B cell (primary cell): ENCODE measurements around the gene RBP3. TPM values are rescaled to one million over a fixed set of nuclear protein-coding genes. Genes with fewer than 3 reads are reported as not detected.

Source experiments
- ATAC-seq: fragments of 200-7000 bp; cut with Tn5 transposase; one replicate; pipeline ENCODE4 v1.10.0; 2021; ENCODE audit warnings: low read depth, mild to moderate bottlenecking, moderate number of reproducible peaks, moderate library complexity
- CTCF ChIA-PET: fragments of 350-600 bp; sonication (Branson Sonifier 250); formaldehyde crosslinking; loops from one replicate; lab custom pipeline; 2021; ENCODE audit warnings: antibody characterized with exemption, inconsistent platforms; lab: Charles Lee
- POLR2A ChIA-PET: fragments of 350-600 bp; sonication (Branson Sonifier 250); formaldehyde crosslinking; loops from one replicate; lab custom pipeline; 2021; ENCODE audit warnings: antibody characterized with exemption; lab: Charles Lee
- DNase-seq: peaks from one replicate; pipeline ENCODE4 v3.0.0; 2013
- H2AFZ ChIP-seq: 2 replicates; pipeline ENCODE4 v1.6.1; 2012; ENCODE audit warnings: mild to moderate bottlenecking, low read depth, low read length; ENCODE audit not compliant: insufficient read depth, poor library complexity, severe bottlenecking
- H3K27ac ChIP-seq, 2 donors: 1 replicate in 1 of 2; 2 replicates in 1 of 2; pipeline ENCODE4 v1.5.1; 2012 to 2013; ENCODE audit warnings: low read length in 2 of 2, mild to moderate bottlenecking in 2 of 2, moderate library complexity in 1 of 2
- H3K27me3 ChIP-seq, 4 experiments: fragments of 200-600 bp in 1 of 4; sonication (generic) in 1 of 4; replicated peaks in 1 of 4; 1 replicate in 2 of 4; 2 replicates in 2 of 4; pipeline versions ENCODE4 v1.6.1 to v1.7.0; 2013 to 2016; ENCODE audit warnings: low read length in 3 of 4, mild to moderate bottlenecking in 2 of 4, mixed read lengths in 1 of 4, moderate library complexity in 1 of 4; ENCODE audit not compliant: insufficient read depth in 4 of 4, control insufficient read depth in 3 of 4; ENCODE audit errors: control extremely low read depth in 1 of 4
- H3K36me3 ChIP-seq, 2 experiments: replicated peaks in 1 of 2; 1 replicate in 1 of 2; 2 replicates in 1 of 2; pipeline versions ENCODE4 v1.6.1 to v1.7.1; 2013; ENCODE audit warnings: low read length in 1 of 2; ENCODE audit not compliant: insufficient read depth in 2 of 2, control insufficient read depth in 1 of 2; ENCODE audit errors: control extremely low read depth in 1 of 2, extremely low read depth in 1 of 2
- H3K4me1 ChIP-seq, 2 donors: fragments of 200-600 bp in 1 of 2; sonication (generic) in 1 of 2; 1 replicate in 1 of 2; 2 replicates in 1 of 2; pipeline versions ENCODE4 v1.5.1 to v1.6.1; 2013 to 2017; ENCODE audit warnings: low read length in 2 of 2; ENCODE audit not compliant: control insufficient read depth in 2 of 2, insufficient read depth in 2 of 2
- H3K4me2 ChIP-seq: replicated peaks from 2 replicates; pipeline ENCODE3; 2012; ENCODE audit warnings: mild to moderate bottlenecking, low read depth, low read length; ENCODE audit not compliant: poor library complexity, severe bottlenecking
- H3K4me3 ChIP-seq, 5 experiments: fragments of 200-600 bp in 1 of 5; sonication (generic) in 1 of 5; 1 replicate in 3 of 5; 2 replicates in 2 of 5; pipeline versions ENCODE4 v1.5.1 to v1.7.0; 2011 to 2016; ENCODE audit warnings: low read length in 4 of 5, mild to moderate bottlenecking in 4 of 5, low read depth in 2 of 5, control low read depth in 1 of 5, moderate library complexity in 1 of 5; ENCODE audit not compliant: insufficient read depth in 1 of 5; ENCODE audit errors: control extremely low read depth in 1 of 5, extremely low read depth in 1 of 5
- H3K79me2 ChIP-seq: fragments of 200-600 bp; sonication (generic); one replicate; pipeline ENCODE4 v1.6.0; 2016; ENCODE audit warnings: low read length; ENCODE audit not compliant: control insufficient read depth, insufficient read depth
- H3K9ac ChIP-seq: fragments of 200-600 bp; sonication (generic); 2 replicates; pipeline ENCODE4 v1.6.1; 2017; ENCODE audit warnings: mild to moderate bottlenecking, low read length, moderate library complexity
- H3K9me3 ChIP-seq, 3 donors: one replicate each; pipeline versions ENCODE4 v1.6.1 to v1.7.1; 2013; ENCODE audit warnings: low read length in 2 of 3; ENCODE audit not compliant: control insufficient read depth in 2 of 3, insufficient read depth in 1 of 3; ENCODE audit errors: control extremely low read depth in 1 of 3
- H4K20me1 ChIP-seq: 2 replicates; pipeline ENCODE4 v1.6.0; 2012; ENCODE audit warnings: mild to moderate bottlenecking, low read length; ENCODE audit not compliant: insufficient read depth, control insufficient read depth, poor library complexity, severe bottlenecking
- H3K27ac Mint-ChIP-seq: one replicate; pipeline ENCODE4 v1.8.0; 2021; ENCODE audit warnings: mixed read lengths
- H3K27me3 Mint-ChIP-seq: one replicate; pipeline ENCODE4 v1.8.0; 2021; ENCODE audit warnings: mixed read lengths
- H3K4me1 Mint-ChIP-seq: one replicate; pipeline ENCODE4 v1.8.0; 2021; ENCODE audit warnings: mixed read lengths
- H3K4me3 Mint-ChIP-seq: one replicate; pipeline ENCODE4 v1.8.0; 2021; ENCODE audit warnings: mixed read lengths
- H3K9me3 Mint-ChIP-seq: one replicate; pipeline ENCODE4 v1.8.0; 2022; ENCODE audit warnings: mixed read lengths; ENCODE audit not compliant: insufficient read depth
- EZH2 ChIP-seq: IDR thresholded peaks from 2 replicates; pipeline ENCODE4 v1.6.1; 2012; ENCODE audit warnings: borderline replicate concordance, low read depth, mild to moderate bottlenecking, moderate library complexity, low read length; ENCODE audit not compliant: insufficient read depth, poor library complexity, severe bottlenecking
- WGBS: methylation state at CpG from one replicate; pipeline ENCODE4 v1.1.5; 2013; ENCODE audit warnings: missing lambda C conversion rate; ENCODE audit not compliant: insufficient coverage; 5-methylcytosine and 5-hydroxymethylcytosine counted together
- intact Hi-C: fragments of 100-400 bp; cut with micrococcal nuclease; formaldehyde crosslinking; loops from one replicate; pipeline ENCODE4 v1.10.0; 2022
- polyA plus RNA-seq: library from polyadenylated mRNA; depleted of rRNA; stranded (reverse); fragments of >200 nt; gene quantifications from 2 replicates; pipeline ENCODE4 v1.2.3, GENCODE V29; 2012
- total RNA-seq, 2 donors: library from RNA; stranded (reverse); fragments of 120-200 nt in 1 of 2; gene quantifications; 1 replicate in 1 of 2; 2 replicates in 1 of 2; pipeline versions ENCODE4 v1.2.3 to v1.2.4, GENCODE V29; 2013 to 2022
- TF ChIP-seq, protein P1 (sequence below): fragments of 200-600 bp; IDR thresholded peaks from one replicate; pipeline ENCODE4 v1.8.0; 2022; ENCODE audit warnings: antibody characterized with exemption, mild to moderate bottlenecking

The RBP3 gene
- total and polyA plus RNA-seq, 2 donors (not counting 1 experiment from before 2014, with no cell fraction given) = not detected

DNA sequence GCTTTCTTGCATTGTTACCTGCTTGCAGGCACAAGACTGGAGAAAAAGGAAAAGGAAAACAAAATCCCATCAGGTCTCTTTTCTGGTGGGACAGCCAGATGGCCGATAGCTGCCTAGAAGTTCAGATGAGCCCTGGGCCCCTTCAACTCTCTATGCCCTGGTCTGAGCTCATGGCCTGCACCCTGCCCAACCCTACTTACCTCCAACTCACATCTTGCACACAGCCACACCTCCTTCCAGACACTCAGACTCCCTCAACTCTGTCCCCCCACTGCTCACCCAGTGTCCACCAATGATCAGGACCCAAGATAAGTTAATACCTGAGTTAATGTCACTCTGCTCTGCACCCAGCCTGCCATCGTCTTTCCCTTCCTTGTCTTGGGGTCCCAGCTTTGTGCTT is 10.9 kb downstream of the RBP3 start:
- Histone ChIP-seq H4K20me1 (no peaks in the 10 kb centered on the region), H3K4me2 (no peak overlapping the region), H3K27ac (no peak overlapping the region), H3K36me3 (no peaks in the 10 kb centered on the region), H3K4me3 (no peak overlapping the region), H3K4me1 (no peaks in the 10 kb centered on the region), H2AFZ (no peak overlapping the region), H3K9ac (no peak overlapping the region), H3K9me3 (no peaks in the 10 kb centered on the region), H3K27me3 (no peaks in the 10 kb centered on the region), H3K79me2 (no peaks in the 10 kb centered on the region)
- CTCF ChIA-PET = no interaction called here
- no peak overlapping the region for H3K27ac Mint-ChIP-seq
- no peaks in the 10 kb centered on the region for H3K9me3 Mint-ChIP-seq
- DNase-seq = no peak
- 63% methylated on average over 1 of the region's 2 CpGs for WGBS
- ATAC-seq = no peak
- intact Hi-C loops = no loop called here
- POLR2A ChIA-PET = no interaction called here
- H3K27me3 Mint-ChIP-seq = no peaks in the 10 kb centered on the region
- TF ChIP-seq, protein P1, sequence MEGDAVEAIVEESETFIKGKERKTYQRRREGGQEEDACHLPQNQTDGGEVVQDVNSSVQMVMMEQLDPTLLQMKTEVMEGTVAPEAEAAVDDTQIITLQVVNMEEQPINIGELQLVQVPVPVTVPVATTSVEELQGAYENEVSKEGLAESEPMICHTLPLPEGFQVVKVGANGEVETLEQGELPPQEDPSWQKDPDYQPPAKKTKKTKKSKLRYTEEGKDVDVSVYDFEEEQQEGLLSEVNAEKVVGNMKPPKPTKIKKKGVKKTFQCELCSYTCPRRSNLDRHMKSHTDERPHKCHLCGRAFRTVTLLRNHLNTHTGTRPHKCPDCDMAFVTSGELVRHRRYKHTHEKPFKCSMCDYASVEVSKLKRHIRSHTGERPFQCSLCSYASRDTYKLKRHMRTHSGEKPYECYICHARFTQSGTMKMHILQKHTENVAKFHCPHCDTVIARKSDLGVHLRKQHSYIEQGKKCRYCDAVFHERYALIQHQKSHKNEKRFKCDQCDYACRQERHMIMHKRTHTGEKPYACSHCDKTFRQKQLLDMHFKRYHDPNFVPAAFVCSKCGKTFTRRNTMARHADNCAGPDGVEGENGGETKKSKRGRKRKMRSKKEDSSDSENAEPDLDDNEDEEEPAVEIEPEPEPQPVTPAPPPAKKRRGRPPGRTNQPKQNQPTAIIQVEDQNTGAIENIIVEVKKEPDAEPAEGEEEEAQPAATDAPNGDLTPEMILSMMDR = no peak
- TF ChIP-seq EZH2 = no peak
- H3K4me3 Mint-ChIP-seq = no peak overlapping the region
- H3K4me1 Mint-ChIP-seq = no peaks in the 10 kb centered on the region

DNA sequence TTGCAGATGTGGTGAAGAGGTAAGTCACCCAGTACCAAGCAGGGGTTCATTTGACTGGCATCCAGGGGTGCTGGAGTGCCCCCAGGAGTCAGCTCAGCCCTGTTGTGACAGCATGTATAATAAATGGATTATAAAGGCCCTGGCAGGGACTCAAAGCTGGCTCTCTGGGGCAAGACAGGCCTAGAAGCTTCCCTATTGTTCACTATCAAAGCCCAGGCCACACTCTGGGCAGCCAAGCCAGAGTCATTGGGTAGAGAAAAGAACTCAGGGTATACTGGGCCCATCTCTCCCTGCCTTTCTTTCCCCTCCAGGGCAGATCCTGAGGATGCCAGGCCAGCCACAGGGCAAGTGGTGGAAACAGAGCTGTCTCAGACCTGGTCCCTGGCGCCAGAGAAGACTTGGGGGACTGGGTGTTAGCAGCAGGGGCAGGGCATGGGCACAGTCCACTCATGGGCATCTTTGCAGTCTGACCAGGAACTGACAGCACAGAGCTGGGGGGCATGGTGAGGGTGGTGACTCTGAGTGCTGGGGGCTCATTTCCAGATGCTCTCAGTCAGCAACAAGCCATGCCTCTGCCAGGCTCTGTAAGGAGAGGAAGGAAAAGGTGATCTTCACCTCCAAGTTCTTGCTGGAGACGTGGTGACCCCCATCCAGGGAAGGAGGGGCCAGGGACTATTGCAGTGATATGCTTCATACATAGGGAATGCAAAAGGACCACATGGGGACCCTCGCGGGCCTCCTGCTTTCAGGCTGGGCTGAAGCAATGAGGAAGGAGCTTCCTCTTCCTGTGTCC is 11.7 kb downstream of the RBP3 start:
- intact Hi-C loops = no loop called here
- ATAC-seq (no peak), DNase-seq (no peak)
- H3K4me3 Mint-ChIP-seq = no peak overlapping the region
- Histone ChIP-seq H3K27ac (no peak overlapping the region), H3K27me3 (no peaks in the 10 kb centered on the region), H3K36me3 (no peaks in the 10 kb centered on the region), H3K4me1 (no peaks in the 10 kb centered on the region), H3K4me3 (no peak overlapping the region), H2AFZ (no peak overlapping the region), H4K20me1 (no peaks in the 10 kb centered on the region), H3K79me2 (no peaks in the 10 kb centered on the region), H3K9ac (no peak overlapping the region), H3K4me2 (no peak overlapping the region), H3K9me3 (no peaks in the 10 kb centered on the region)
- H3K27me3 Mint-ChIP-seq = no peaks in the 10 kb centered on the region
- WGBS = 79% methylated on average over 4 of the region's 4 CpGs
- CTCF ChIA-PET = no interaction called here
- POLR2A ChIA-PET = no interaction called here
- H3K4me1 Mint-ChIP-seq = no peaks in the 10 kb centered on the region
- H3K27ac Mint-ChIP-seq = no peak overlapping the region
- no peaks in the 10 kb centered on the region for H3K9me3 Mint-ChIP-seq
- TF ChIP-seq, protein P1 = no peak
- no peak for TF ChIP-seq EZH2
